NCI-H1105 (cell line): ENCODE data around the gene DUSP5.

Experiments used
- DNase-seq: peaks from one replicate; lab custom pipeline; 2025; lab: John Stamatoyannopoulos, UW

DUSP5 gene

GRCh38 chr10:110501142-110501937 lies 3.6 kb downstream of the DUSP5 start:
- no peak for DNase-seq

- no peak for DNase-seq
Measured at GRCh38 chr10:110502072-110502845, 4.6 kb downstream of the DUSP5 start.

GRCh38 chr10:110502851-110503301 lies 5.2 kb downstream of the DUSP5 start:
- peak; percentile 16 for DNase-seq

- DNase-seq, result no peak
Measured at GRCh38 chr10:110503528-110504110, 5.9 kb downstream of the DUSP5 start.

GRCh38 chr10:110504111-110504735 lies 6.5 kb downstream of the DUSP5 start:
- DNase-seq, result no peak

GRCh38 chr10:110505130-110505770 lies 7.5 kb downstream of the DUSP5 start:
- no peak for DNase-seq

GRCh38 chr10:110506448-110506847 lies 8.7 kb downstream of the DUSP5 start:
- no peak for DNase-seq

- no peak for DNase-seq
Measured at GRCh38 chr10:110507346-110507745, 9.6 kb downstream of the DUSP5 start.

- DNase-seq, result no peak
Measured at GRCh38 chr10:110508159-110508788, 10.6 kb downstream of the DUSP5 start.

- DNase-seq, result peak; percentile 58
Measured at GRCh38 chr10:110508806-110509544, 11.3 kb downstream of the DUSP5 start.

GRCh38 chr10:110509560-110509959 lies 11.9 kb downstream of the DUSP5 start:
- DNase-seq, result no peak

GRCh38 chr10:110510086-110510485 lies 12.4 kb downstream of the DUSP5 start:
- DNase-seq, result no peak

- DNase-seq, result no peak
Measured at GRCh38 chr10:110510730-110511129, 13.0 kb downstream of the DUSP5 start.

GRCh38 chr10:110511734-110512449 lies 14.2 kb downstream of the DUSP5 start:
- no peak for DNase-seq

GRCh38 chr10:110512461-110513187 lies 14.9 kb downstream of the DUSP5 start:
- no peak for DNase-seq

GRCh38 chr10:110513949-110514348 lies 16.2 kb downstream of the DUSP5 start:
- no peak for DNase-seq

GRCh38 chr10:110514848-110515247 lies 17.1 kb downstream of the DUSP5 start:
- DNase-seq, result no peak

GRCh38 chr10:110516815-110517492 lies 19.2 kb downstream of the DUSP5 start:
- no peak for DNase-seq
